HepG2 (cell line): Measurements from ENCODE around the gene CFAP91. TPM values are rescaled to one million over a fixed set of nuclear protein-coding genes. Genes with fewer than 3 reads are reported as not detected.
A peak's percentile ranks its signal among the peaks of the same experiment; 100 is the strongest.

ENCODE experiments used
- CREB1 ChIP-seq, 2 experiments: fragments of 450-650 bp in 1 of 2; IDR thresholded peaks; 2 replicates each; pipeline ENCODE4 v1.6.1; 2016 to 2017; ENCODE audit warnings: control low read depth in 1 of 2, mild to moderate bottlenecking in 1 of 2, missing compliant biosample characterization in 1 of 2, missing genetic modification characterization in 1 of 2
- ETV6 ChIP-seq: sonication (generic); formaldehyde crosslinking; conservative IDR thresholded peaks from 2 replicates; pipeline ENCODE4 v1.4.0; 2020; ENCODE audit warnings: missing genetic modification reagents
- FOXC1 ChIP-seq: sonication (generic); formaldehyde crosslinking; IDR thresholded peaks from 2 replicates; pipeline ENCODE4 v1.8.0; 2022; ENCODE audit warnings: mild to moderate bottlenecking, missing genetic modification reagents, borderline replicate concordance
- FOXK1 ChIP-seq: sonication (generic); formaldehyde crosslinking; IDR thresholded peaks from 2 replicates; pipeline ENCODE4 v1.4.0; 2020; ENCODE audit warnings: low read depth, missing genetic modification reagents, borderline replicate concordance
- HNF4A ChIP-seq: sonication (generic); formaldehyde crosslinking; IDR thresholded peaks from 2 replicates; pipeline ENCODE4 v1.4.0; 2020; ENCODE audit warnings: missing genetic modification reagents
- MAX ChIP-seq: IDR thresholded peaks from 2 replicates; pipeline ENCODE4 v1.6.1; 2012; ENCODE audit warnings: inconsistent platforms
- MXI1 ChIP-seq: IDR thresholded peaks from 3 replicates; pipeline ENCODE4 v1.6.1; 2012; ENCODE audit warnings: low read depth, low read length, inconsistent platforms, borderline replicate concordance
- MYPOP ChIP-seq: sonication (generic); formaldehyde crosslinking; IDR thresholded peaks from 2 replicates; pipeline ENCODE4 v1.8.1; 2023; ENCODE audit warnings: mild to moderate bottlenecking, moderate library complexity, missing genetic modification reagents
- NFE2 ChIP-seq: sonication (generic); formaldehyde crosslinking; IDR thresholded peaks from 2 replicates; pipeline ENCODE4 v1.4.0; 2020; ENCODE audit warnings: missing genetic modification reagents
- NR2C2 ChIP-seq: sonication (generic); formaldehyde crosslinking; IDR thresholded peaks from 2 replicates; pipeline ENCODE4 v1.4.0; 2020; ENCODE audit warnings: missing genetic modification reagents, mild to moderate bottlenecking, moderate library complexity, borderline replicate concordance
- PHF8 ChIP-seq: sonication (generic); formaldehyde crosslinking; IDR thresholded peaks from 2 replicates; pipeline ENCODE4 v1.5.0; 2020; ENCODE audit warnings: missing genetic modification reagents
- SKIL ChIP-seq: sonication (generic); formaldehyde crosslinking; IDR thresholded peaks from 2 replicates; pipeline ENCODE4 v1.8.0; 2022; ENCODE audit warnings: missing genetic modification reagents, mild to moderate bottlenecking, moderate library complexity, borderline replicate concordance
- SPEN ChIP-seq: sonication (generic); formaldehyde crosslinking; IDR thresholded peaks from 2 replicates; pipeline ENCODE4 v1.5.1; 2020; ENCODE audit warnings: low read depth, mild to moderate bottlenecking, missing genetic modification reagents
- TFDP2 ChIP-seq: sonication (generic); formaldehyde crosslinking; IDR thresholded peaks from 2 replicates; pipeline ENCODE4 v1.4.0; 2020; ENCODE audit warnings: missing genetic modification reagents
- YEATS2 ChIP-seq: sonication (generic); formaldehyde crosslinking; IDR thresholded peaks from 2 replicates; pipeline ENCODE4 v1.4.0; 2020; ENCODE audit warnings: missing genetic modification reagents, borderline replicate concordance
- ZBTB33 ChIP-seq: sonication (generic); formaldehyde crosslinking; IDR thresholded peaks from 2 replicates; pipeline ENCODE4 v1.4.0; 2020; ENCODE audit warnings: missing genetic modification reagents
- ZNF205 ChIP-seq: IDR thresholded peaks from 2 replicates; pipeline ENCODE4 v1.6.1; 2018; ENCODE audit warnings: missing biosample characterization, missing genetic modification reagents
- ZNF367 ChIP-seq: sonication (generic); formaldehyde crosslinking; IDR thresholded peaks from 2 replicates; pipeline ENCODE4 v1.4.0; 2020; ENCODE audit warnings: missing genetic modification reagents, borderline replicate concordance
- ZNF713 ChIP-seq: sonication (generic); formaldehyde crosslinking; IDR thresholded peaks from 2 replicates; pipeline ENCODE4 v1.4.0; 2020; ENCODE audit warnings: mild to moderate bottlenecking, missing genetic modification reagents
- ZNF724P ChIP-seq: sonication (generic); formaldehyde crosslinking; IDR thresholded peaks from 2 replicates; pipeline ENCODE4 v1.8.0; 2022; ENCODE audit warnings: missing genetic modification reagents, borderline replicate concordance
- ZNF879 ChIP-seq: sonication (generic); formaldehyde crosslinking; IDR thresholded peaks from 2 replicates; pipeline ENCODE4 v1.8.1; 2023; ENCODE audit warnings: missing genetic modification reagents
- polyA plus RNA-seq, 8 experiments: library from polyadenylated mRNA; depleted of rRNA in 3 of 8; stranded (reverse) in 7 of 8; unstranded in 1 of 8; fragments of >200 nt; fragmentation: Illumina TruSeq in 4 of 8; extraction: Trizol in 4 of 8; gene quantifications; 2 replicates each; pipeline versions ENCODE4 v1.2.1 to v1.2.3, GENCODE V29; 2011 to 2016; ENCODE audit warnings: low read depth in 4 of 8, missing spikeins in 1 of 8, mixed read lengths in 1 of 8; ENCODE audit not compliant: insufficient read depth in 1 of 8
- total RNA-seq, 5 experiments: library from RNA; depleted of rRNA; stranded (reverse); fragments of >200 nt; fragmentation: Illumina TruSeq; extraction: Trizol; gene quantifications; 2 replicates each; pipeline ENCODE4 v1.2.3, GENCODE V29; 2016; ENCODE audit warnings: low read depth in 1 of 5

The CFAP91 gene
- total and polyA plus RNA-seq, 2 of the 13 experiments (the other 11 are each of a cell fraction or from before 2014, with no cell fraction given) = not detected

- 0 out of 2 replicates have a peak, but pooled peaks have one; percentile 45 for TF ChIP-seq MYPOP (CRISPR knock-in tag)
- TF ChIP-seq ZNF367 (CRISPR knock-in tag) = peak; percentile 14; the same call in 1 of the 2 replicates
- TF ChIP-seq PHF8 (CRISPR knock-in tag) = peak; percentile 94
- peak; percentile 81 for TF ChIP-seq SPEN
- TF ChIP-seq ZNF205 (CRISPR knock-in tag) = peak; percentile 60; the same call in 1 of the 2 replicates
- TF ChIP-seq ZNF713 (CRISPR knock-in tag) = no peak
- peak; percentile 64 for TF ChIP-seq HNF4A (CRISPR knock-in tag)
- TF ChIP-seq ETV6 (CRISPR knock-in tag) = peak; percentile 62; the same call in 1 of the 2 replicates
- no peak for TF ChIP-seq SKIL (CRISPR knock-in tag)
- 0 out of 2 replicates have a peak, but pooled peaks have one; percentile 85 for TF ChIP-seq FOXK1 (CRISPR knock-in tag)
- peak; percentile 98 for TF ChIP-seq NR2C2 (CRISPR knock-in tag)
- peak; percentile 61; the same call in 1 of the 2 replicates for TF ChIP-seq FOXC1 (CRISPR knock-in tag)
- no peak for TF ChIP-seq NFE2 (CRISPR knock-in tag)
- TF ChIP-seq TFDP2 = peak; percentile 87
- no peak for TF ChIP-seq ZBTB33 (CRISPR knock-in tag)
- no peak for TF ChIP-seq ZNF724P (CRISPR knock-in tag)
- peak; percentile 39; the same call in 1 of the 3 replicates for TF ChIP-seq MXI1
- TF ChIP-seq CREB1 (IDR thresholded peaks at IDR 0.05) = 0 out of 2 replicates have a peak, but pooled peaks have one; percentile 24
- peak; percentile 54; the same call in 1 of the 2 replicates for TF ChIP-seq CREB1 (CRISPR knock-in tag; IDR thresholded peaks at IDR 0.05)
- TF ChIP-seq MAX = peak; percentile 51; the same call in 1 of the 2 replicates
- peak; percentile 68; the same call in 1 of the 2 replicates for TF ChIP-seq YEATS2
- TF ChIP-seq ZNF879 (CRISPR knock-in tag) = no peak
Measured at GRCh38 chr3:119676771-119677640, 25.8 kb upstream of the CFAP91 start, which contains the start of gene COX17 (continued).
